Panc1 (cell line): Measurements from ENCODE around the gene TP53RK. TPM values are rescaled to one million over a fixed set of nuclear protein-coding genes. Genes with fewer than 3 reads are reported as not detected.

Source experiments
- ATAC-seq: fragments of 200-7000 bp; cut with Tn5 transposase; 2 replicates; pipeline ENCODE4 v1.9.1; 2020; ENCODE audit warnings: mild to moderate bottlenecking, moderate library complexity
- BruUV-seq: library from RNA; stranded (reverse); fragments of 400-500 nt; replicated peaks from 2 replicates; lab custom pipeline; 2021; lab: Mats Ljungman, UMichigan
- CTCF ChIA-PET: fragments of 300-600 bp; sonication (Branson Sonifier 250); formaldehyde crosslinking; loops from one replicate; lab custom pipeline; 2022; ENCODE audit warnings: antibody characterized with exemption; lab: Charles Lee
- POLR2A ChIA-PET: fragments of 300-600 bp; sonication (Branson Sonifier 250); formaldehyde crosslinking; loops from one replicate; lab custom pipeline; 2022; ENCODE audit warnings: antibody characterized with exemption; lab: Charles Lee
- DNase-seq: peaks from one replicate; pipeline ENCODE4 v3.0.0-alpha.2; 2010; ENCODE audit warnings: low read depth, low spot score
- H3K27ac ChIP-seq: 2 replicates; pipeline ENCODE4 v1.5.1; 2011; ENCODE audit warnings: mild to moderate bottlenecking, low read length, inconsistent platforms
- H3K27me3 ChIP-seq: fragments of 200-500 bp; sonication (Bioruptor generic); 2 replicates; pipeline ENCODE4 v1.6.0; 2014; ENCODE audit warnings: low read length, inconsistent platforms; ENCODE audit not compliant: control insufficient read depth, insufficient read depth
- H3K36me3 ChIP-seq: fragments of 200-500 bp; sonication (Bioruptor generic); 2 replicates; pipeline ENCODE4 v1.5.1; 2014; ENCODE audit warnings: inconsistent platforms, mild to moderate bottlenecking, low read length, moderate library complexity; ENCODE audit not compliant: control insufficient read depth, insufficient read depth
- H3K4me1 ChIP-seq: 2 replicates; pipeline ENCODE4 v1.5.1; 2011; ENCODE audit warnings: inconsistent platforms, mild to moderate bottlenecking, low read length, moderate library complexity; ENCODE audit not compliant: control insufficient read depth, insufficient read depth
- H3K4me3 ChIP-seq, 2 experiments: 2 replicates each; pipeline ENCODE4 v1.5.1; 2011 to 2012; ENCODE audit warnings: low read depth in 2 of 2, low read length in 2 of 2, mild to moderate bottlenecking in 2 of 2, inconsistent platforms in 1 of 2, moderate library complexity in 1 of 2
- H3K9me3 ChIP-seq: fragments of 200-500 bp; sonication (Bioruptor generic); 2 replicates; pipeline ENCODE4 v1.5.1; 2014; ENCODE audit warnings: low read depth, mild to moderate bottlenecking, inconsistent platforms, low read length, moderate library complexity; ENCODE audit not compliant: control insufficient read depth, insufficient read depth
- CTCF ChIP-seq: fragments of 450-650 bp; IDR thresholded peaks from 2 replicates; pipeline ENCODE4 v1.5.1; 2017; ENCODE audit warnings: mild to moderate bottlenecking
- POLR2AphosphoS5 ChIP-seq: IDR thresholded peaks from 2 replicates; pipeline ENCODE4 v1.6.1; 2012; ENCODE audit warnings: mild to moderate bottlenecking, low read depth, low read length, moderate library complexity
- REST ChIP-seq, 2 experiments: IDR thresholded peaks; 2 replicates each; pipeline ENCODE4 v1.6.1; 2011 to 2012; ENCODE audit warnings: low read depth in 2 of 2, control low read depth in 1 of 2, low read length in 1 of 2, mild to moderate bottlenecking in 1 of 2, moderate library complexity in 1 of 2; ENCODE audit not compliant: insufficient read depth in 1 of 2
- SIN3A ChIP-seq: IDR thresholded peaks from 2 replicates; pipeline ENCODE4 v1.6.1; 2012; ENCODE audit warnings: low read depth, mild to moderate bottlenecking, low read length, moderate library complexity, borderline replicate concordance; ENCODE audit not compliant: insufficient read depth
- TCF7L2 ChIP-seq: IDR thresholded peaks from 2 replicates; pipeline ENCODE4 v1.6.1; 2011; ENCODE audit warnings: mild to moderate bottlenecking, low read depth, low read length, inconsistent platforms
- in situ Hi-C: cut with HindIII; loops from 2 replicates; pipeline ENCODE4 v1.10.0; 2016; ENCODE audit warnings: low sequenced_read_pairs, low pct_unique_long_range_greater_than_20kb
- intact Hi-C: fragments of 100-400 bp; cut with micrococcal nuclease; formaldehyde crosslinking; loops from one replicate; pipeline ENCODE4 v1.10.0; 2022; ENCODE audit not compliant: unreplicated experiment
- total RNA-seq: library from RNA; stranded (reverse); gene quantifications from one replicate; pipeline ENCODE4 v1.2.1, GENCODE V29; 2021; ENCODE audit not compliant: unreplicated experiment

TP53RK gene
- total RNA-seq, 1 experiment from 2014 or later: 13.7 TPM

- ATAC-seq: peak; percentile 35; the same call in 1 of the 2 replicates
- no TSS peak for BruUV-seq
Measured at GRCh38 chr20:46640044-46640443, 49.2 kb downstream of the TP53RK start.

GRCh38 chr20:46639587-46639986, 49.7 kb downstream of the TP53RK start:
- ChIA-PET CTCF (no interaction called here), POLR2A (no interaction called here)
- in situ Hi-C loops (no loop called here), intact Hi-C loops (no loop called here)
- Histone ChIP-seq H3K4me3 (no peak overlapping the region), H3K36me3 (no peaks in the 10 kb centered on the region), H3K27me3 (peaks cover 2% of the 10 kb centered on the region; the same call in 1 of the 2 replicates), H3K9me3 (no peaks in the 10 kb centered on the region), H3K27ac (no peak overlapping the region), H3K4me1 (no peaks in the 10 kb centered on the region)
- TF ChIP-seq CTCF (no peak), SIN3A (no peak), TCF7L2 (no peak), POLR2AphosphoS5 (no peak), REST (IDR thresholded peaks at IDR 0.05; ENCODE audit: insufficient read depth in 1 of 2, low read depth in 2 of 2, low read length in 1 of 2) (no peak)
- BruUV-seq: no TSS peak
- ATAC-seq (no peak; the same call in 1 of the 2 replicates), DNase-seq (no peak)

More at GRCh38 chr20:46640044-46640443, 49.2 kb downstream of the TP53RK start:
- Histone ChIP-seq H3K4me1 (no peaks in the 10 kb centered on the region), H3K27ac (no peak overlapping the region), H3K4me3 (no peak overlapping the region), H3K36me3 (no peaks in the 10 kb centered on the region), H3K9me3 (no peaks in the 10 kb centered on the region), H3K27me3 (peaks cover 6% of the 10 kb centered on the region; the same call in 1 of the 2 replicates)
- intact Hi-C loops (no loop called here), in situ Hi-C loops (no loop called here)
- ChIA-PET POLR2A (no interaction called here), CTCF (no interaction called here)
- TF ChIP-seq SIN3A (no peak), TCF7L2 (no peak), REST (IDR thresholded peaks at IDR 0.05; ENCODE audit: insufficient read depth in 1 of 2, low read depth in 2 of 2, low read length in 1 of 2) (no peak), POLR2AphosphoS5 (no peak), CTCF (no peak)
- DNase-seq: no peak
